ENCODE measurements around the gene CDH24.

DNA sequence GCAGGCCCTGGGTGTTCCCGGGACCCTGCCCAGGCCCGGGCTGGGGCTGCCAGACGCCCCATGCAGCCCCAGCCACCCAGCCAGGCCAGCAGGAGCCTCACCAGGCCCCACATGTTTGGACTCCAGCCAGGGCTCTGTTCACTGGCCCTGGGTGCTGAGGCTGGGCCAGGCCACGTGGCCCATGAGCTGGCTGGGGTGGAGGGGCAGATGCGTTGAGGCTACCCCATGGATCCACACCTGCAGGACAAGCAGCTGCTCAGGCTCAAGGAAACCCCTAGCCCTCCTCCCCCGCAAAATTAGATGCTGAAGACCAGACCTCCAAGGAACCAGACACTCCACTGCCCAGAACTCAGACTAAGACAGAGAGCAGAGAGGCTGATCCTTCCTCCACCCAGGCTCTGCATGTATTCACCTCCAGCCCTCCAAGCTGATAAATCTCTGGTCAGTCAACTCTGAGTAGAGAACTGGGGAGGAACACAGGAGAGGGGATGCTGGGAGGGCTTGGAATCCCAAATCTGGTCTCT is 1.6 kb downstream of the CDH24 start:
- TF ChIP-seq, protein P1, sequence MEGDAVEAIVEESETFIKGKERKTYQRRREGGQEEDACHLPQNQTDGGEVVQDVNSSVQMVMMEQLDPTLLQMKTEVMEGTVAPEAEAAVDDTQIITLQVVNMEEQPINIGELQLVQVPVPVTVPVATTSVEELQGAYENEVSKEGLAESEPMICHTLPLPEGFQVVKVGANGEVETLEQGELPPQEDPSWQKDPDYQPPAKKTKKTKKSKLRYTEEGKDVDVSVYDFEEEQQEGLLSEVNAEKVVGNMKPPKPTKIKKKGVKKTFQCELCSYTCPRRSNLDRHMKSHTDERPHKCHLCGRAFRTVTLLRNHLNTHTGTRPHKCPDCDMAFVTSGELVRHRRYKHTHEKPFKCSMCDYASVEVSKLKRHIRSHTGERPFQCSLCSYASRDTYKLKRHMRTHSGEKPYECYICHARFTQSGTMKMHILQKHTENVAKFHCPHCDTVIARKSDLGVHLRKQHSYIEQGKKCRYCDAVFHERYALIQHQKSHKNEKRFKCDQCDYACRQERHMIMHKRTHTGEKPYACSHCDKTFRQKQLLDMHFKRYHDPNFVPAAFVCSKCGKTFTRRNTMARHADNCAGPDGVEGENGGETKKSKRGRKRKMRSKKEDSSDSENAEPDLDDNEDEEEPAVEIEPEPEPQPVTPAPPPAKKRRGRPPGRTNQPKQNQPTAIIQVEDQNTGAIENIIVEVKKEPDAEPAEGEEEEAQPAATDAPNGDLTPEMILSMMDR (conservative IDR thresholded peaks at IDR 0.05; ENCODE audit: low read length), result no peak
- TF ChIP-seq EZH2phosphoT487 (IDR thresholded peaks at IDR 0.05; ENCODE audit: borderline replicate concordance, low read depth, low read length), result no peak

All from OCI-LY7 (cell line).